ENCODE results near the gene BRPF3.
"Not testable (repeated sequence)": the region's sequence is repeated elsewhere in the genome, so short reads cannot be mapped to it uniquely, and the experiment has no call there.

The BRPF3 gene

DNA sequence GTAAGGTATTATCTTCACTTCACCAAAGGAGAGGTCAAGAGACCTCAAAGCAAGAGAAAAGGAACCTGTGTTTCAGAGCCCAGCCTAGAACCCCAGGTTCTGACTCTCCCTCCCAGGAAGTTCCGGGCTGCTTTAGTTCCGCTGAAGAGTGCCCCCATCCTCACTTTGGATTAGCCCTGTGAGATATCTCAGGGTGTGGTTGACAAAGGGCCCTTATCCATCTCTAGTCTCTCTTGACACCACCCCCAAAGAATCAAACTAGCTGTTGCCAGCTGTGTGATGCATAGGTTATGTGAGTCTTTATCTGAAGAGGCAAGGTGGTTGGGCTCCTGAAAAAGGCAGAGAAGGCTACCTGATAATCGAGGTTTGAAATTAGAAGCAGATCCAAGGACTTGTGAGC lies 20.6 kb downstream of the BRPF3 start:
- TF ChIP-seq, protein P1, sequence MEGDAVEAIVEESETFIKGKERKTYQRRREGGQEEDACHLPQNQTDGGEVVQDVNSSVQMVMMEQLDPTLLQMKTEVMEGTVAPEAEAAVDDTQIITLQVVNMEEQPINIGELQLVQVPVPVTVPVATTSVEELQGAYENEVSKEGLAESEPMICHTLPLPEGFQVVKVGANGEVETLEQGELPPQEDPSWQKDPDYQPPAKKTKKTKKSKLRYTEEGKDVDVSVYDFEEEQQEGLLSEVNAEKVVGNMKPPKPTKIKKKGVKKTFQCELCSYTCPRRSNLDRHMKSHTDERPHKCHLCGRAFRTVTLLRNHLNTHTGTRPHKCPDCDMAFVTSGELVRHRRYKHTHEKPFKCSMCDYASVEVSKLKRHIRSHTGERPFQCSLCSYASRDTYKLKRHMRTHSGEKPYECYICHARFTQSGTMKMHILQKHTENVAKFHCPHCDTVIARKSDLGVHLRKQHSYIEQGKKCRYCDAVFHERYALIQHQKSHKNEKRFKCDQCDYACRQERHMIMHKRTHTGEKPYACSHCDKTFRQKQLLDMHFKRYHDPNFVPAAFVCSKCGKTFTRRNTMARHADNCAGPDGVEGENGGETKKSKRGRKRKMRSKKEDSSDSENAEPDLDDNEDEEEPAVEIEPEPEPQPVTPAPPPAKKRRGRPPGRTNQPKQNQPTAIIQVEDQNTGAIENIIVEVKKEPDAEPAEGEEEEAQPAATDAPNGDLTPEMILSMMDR (IDR thresholded peaks at IDR 0.05; ENCODE audit: control insufficient read depth, insufficient read depth, low read depth, low read length, missing control alignments), result no peak
- DNase-seq (ENCODE audit: low read depth), result no peak
- H3K4me3 ChIP-seq (ENCODE audit: control insufficient read depth, low read depth, low read length), result no peak overlapping the region

DNA sequence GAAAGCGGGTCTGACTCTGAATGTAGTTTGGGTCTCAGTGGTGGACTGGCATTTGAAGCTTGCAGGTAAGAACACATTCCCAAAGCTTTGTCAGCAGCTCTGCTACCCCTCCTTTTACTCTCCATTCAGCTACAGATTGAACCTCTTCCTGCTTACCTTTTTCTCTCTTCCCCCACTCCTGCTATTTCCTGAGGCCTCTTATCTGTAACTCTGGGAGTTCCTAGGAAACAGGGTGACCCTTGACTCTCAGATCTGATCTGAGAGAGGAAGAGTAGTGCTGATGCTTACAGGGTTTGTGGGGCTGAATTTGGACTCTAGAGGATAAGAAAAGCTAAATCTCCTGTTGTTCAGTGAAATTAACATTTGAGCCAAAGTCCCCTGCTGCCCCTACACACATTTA lies 21.4 kb downstream of the BRPF3 start:
- DNase-seq (ENCODE audit: low read depth), result no peak
- TF ChIP-seq, protein P1 (IDR thresholded peaks at IDR 0.05; ENCODE audit: control insufficient read depth, insufficient read depth, low read depth, low read length, missing control alignments), result no peak
- H3K4me3 ChIP-seq (ENCODE audit: control insufficient read depth, low read depth, low read length), result no peak overlapping the region

DNA sequence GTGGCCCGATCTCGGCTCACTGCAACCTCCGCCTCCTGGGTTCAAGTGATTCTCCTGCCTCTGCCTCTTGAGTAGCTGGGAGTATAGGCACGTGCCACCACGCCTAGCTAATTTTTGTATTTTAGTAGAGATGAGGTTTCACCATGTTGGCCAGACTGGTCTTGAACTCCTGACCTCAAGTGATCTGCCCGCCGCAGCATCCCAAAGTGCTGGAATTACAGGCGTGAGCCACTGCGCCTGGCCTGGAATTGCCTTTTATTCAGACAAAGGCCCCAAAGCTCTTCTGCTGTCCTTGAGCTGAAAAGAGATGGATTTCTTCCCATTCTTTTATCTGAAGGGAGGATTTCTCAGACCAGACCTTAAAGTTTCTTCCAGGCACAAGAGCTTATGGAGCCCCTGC lies 22.0 kb downstream of the BRPF3 start:
- DNase-seq (ENCODE audit: low read depth); H3K4me3 ChIP-seq (ENCODE audit: control insufficient read depth, low read depth, low read length): not testable (repeated sequence)

DNA sequence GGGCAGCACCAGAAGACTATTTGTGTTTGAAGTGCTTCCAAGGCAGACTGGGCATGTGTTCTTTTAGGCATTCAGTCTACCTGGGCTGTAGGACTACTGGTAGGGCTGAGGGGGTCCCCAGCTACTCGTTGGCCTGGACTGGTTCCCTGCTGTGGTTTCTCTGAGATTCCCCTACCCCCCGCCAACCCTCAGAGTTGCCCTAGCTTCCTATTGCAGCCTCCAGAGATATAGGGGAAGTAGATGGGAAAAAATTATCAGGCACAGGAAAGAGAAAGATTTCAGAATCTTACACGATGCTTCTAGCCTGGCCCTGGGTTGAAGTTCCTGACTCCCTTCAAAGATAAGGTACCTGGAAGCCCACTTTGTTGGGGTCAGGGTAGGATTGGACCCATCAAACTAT lies 22.5 kb downstream of the BRPF3 start:
- TF ChIP-seq, protein P1 (IDR thresholded peaks at IDR 0.05; ENCODE audit: control insufficient read depth, insufficient read depth, low read depth, low read length, missing control alignments), result no peak
- H3K4me3 ChIP-seq (ENCODE audit: control insufficient read depth, low read depth, low read length), result no peak overlapping the region
- DNase-seq (ENCODE audit: low read depth), result no peak

DNA sequence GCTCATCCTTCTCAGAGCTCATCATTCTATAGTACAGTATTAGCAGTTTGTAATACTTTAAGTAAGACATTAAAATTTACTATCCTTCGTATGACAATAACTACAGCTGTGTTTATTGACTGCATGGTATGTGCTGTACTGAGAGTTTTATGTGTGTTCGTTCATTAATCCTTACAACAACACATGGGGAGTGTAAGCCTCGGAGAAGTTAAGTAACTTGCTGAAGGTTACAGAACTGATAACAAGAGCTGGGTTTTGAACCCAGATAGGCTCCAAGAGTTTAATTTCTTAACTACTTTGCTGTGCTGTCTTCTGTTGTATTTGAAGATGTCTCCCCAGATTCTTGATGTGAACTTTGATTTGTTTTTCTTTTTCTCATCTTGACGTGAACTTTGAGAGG lies 23.7 kb downstream of the BRPF3 start:
- no peak overlapping the region for H3K4me3 ChIP-seq (ENCODE audit: control insufficient read depth, low read depth, low read length)
- DNase-seq (ENCODE audit: low read depth), result no peak
- TF ChIP-seq, protein P1 (IDR thresholded peaks at IDR 0.05; ENCODE audit: control insufficient read depth, insufficient read depth, low read depth, low read length, missing control alignments), result no peak

DNA sequence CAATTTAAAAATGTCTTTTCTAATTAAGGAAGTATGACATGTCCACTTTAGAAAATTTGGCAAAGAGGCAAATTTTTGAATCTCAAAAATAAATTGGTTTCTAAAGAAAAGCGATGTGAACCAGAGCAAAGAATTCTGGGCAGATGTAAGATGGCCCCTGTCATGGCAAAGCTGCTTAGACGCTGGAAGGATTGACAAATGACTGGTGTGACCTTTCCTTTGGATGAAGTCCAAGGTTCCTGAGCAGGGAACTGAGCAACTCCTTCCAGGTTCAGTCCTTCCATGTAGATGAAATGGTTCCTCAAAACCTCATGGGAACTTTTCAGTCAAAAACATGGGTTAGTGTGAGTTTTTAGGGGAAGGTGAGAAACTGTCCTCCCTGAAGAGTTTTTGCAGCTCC lies 25.1 kb downstream of the BRPF3 start:
- TF ChIP-seq, protein P1 (IDR thresholded peaks at IDR 0.05; ENCODE audit: control insufficient read depth, insufficient read depth, low read depth, low read length, missing control alignments), result no peak
- no peak for DNase-seq (ENCODE audit: low read depth)
- H3K4me3 ChIP-seq (ENCODE audit: control insufficient read depth, low read depth, low read length), result no peak overlapping the region

DNA sequence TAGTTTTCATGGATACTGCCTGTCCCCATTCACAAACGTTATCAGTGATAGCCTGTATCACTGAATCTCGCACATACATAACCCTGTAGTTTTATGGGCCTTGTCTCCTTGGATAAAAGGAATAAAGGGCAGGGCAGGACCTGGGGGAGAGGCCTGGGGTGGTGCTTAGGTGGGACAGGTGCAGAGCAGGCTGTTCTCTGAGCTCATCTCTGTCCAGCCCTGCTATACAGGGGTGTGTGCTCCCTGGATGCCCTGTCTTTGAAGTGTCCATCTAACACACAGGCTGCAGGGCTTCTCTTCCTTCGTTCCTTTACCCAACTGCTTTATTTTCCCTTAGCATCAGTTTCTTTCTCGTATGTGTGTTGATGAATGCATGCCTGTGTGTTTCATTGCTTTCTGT lies 26.4 kb downstream of the BRPF3 start:
- no peak for DNase-seq (ENCODE audit: low read depth)
- TF ChIP-seq, protein P1 (IDR thresholded peaks at IDR 0.05; ENCODE audit: control insufficient read depth, insufficient read depth, low read depth, low read length, missing control alignments), result no peak
- H3K4me3 ChIP-seq (ENCODE audit: control insufficient read depth, low read depth, low read length), result no peak overlapping the region
